HCT116 (cell line): ENCODE measurements around the gene FAR2. TPM values are rescaled to one million over a fixed set of nuclear protein-coding genes. Genes with fewer than 3 reads are reported as not detected.

Experiments used
- ATAC-seq: fragments of 200-7000 bp; cut with Tn5 transposase; 2 replicates; pipeline ENCODE4 v1.9.1; 2020; ENCODE audit warnings: mild to moderate bottlenecking, moderate library complexity
- BruUV-seq: library from RNA; stranded (reverse); fragments of 400-500 nt; replicated peaks from 2 replicates; lab custom pipeline; 2021; lab: Mats Ljungman, UMichigan
- CTCF ChIA-PET: fragments of 300-600 bp; sonication (Branson Sonifier 250); formaldehyde crosslinking; loops from one replicate; lab custom pipeline; 2021; ENCODE audit warnings: antibody characterized with exemption; lab: Charles Lee
- POLR2A ChIA-PET: fragments of 300-600, 350-600 bp; sonication (Branson Sonifier 250); formaldehyde crosslinking; loops from one replicate; lab custom pipeline; 2021; ENCODE audit warnings: antibody characterized with exemption; lab: Charles Lee
- RAD21 ChIA-PET, 2 experiments: fragments of 300-600 bp; sonication (Branson Sonifier 250); formaldehyde crosslinking; loops; one replicate each; lab custom pipeline; 2023; ENCODE audit warnings: low total read pairs in 2 of 2; ENCODE audit not compliant: uncharacterized antibody in 2 of 2, unreplicated experiment in 2 of 2, low non-redundant PET in 1 of 2; lab: Charles Lee
- DNase-seq: peaks from one replicate; pipeline ENCODE4 v3.0.0-alpha.2; 2010; ENCODE audit warnings: low read depth, low spot score
- H2AFZ ChIP-seq: fragments of 200-600 bp; shearing (Covaris generic), sonication (generic); 2 replicates; pipeline ENCODE4 v1.6.1; 2017; ENCODE audit warnings: low read depth, mixed run types, mixed read lengths, antibody characterized with exemption, low read length; ENCODE audit not compliant: poor library complexity, severe bottlenecking
- H3K27ac ChIP-seq: 2 replicates; pipeline ENCODE4 v1.5.1; 2012; ENCODE audit warnings: low read depth, low read length
- H3K27me3 ChIP-seq: fragments of 200-600 bp; sonication (generic); 2 replicates; pipeline ENCODE4 v1.6.1; 2016; ENCODE audit warnings: mixed run types, low read length, mixed read lengths; ENCODE audit not compliant: insufficient read depth
- H3K36me3 ChIP-seq, 2 experiments: fragments of 200-500 bp in 1 of 2; fragments of 200-600 bp in 1 of 2; sonication (Bioruptor generic) in 1 of 2; sonication (generic) in 1 of 2; 2 replicates each; pipeline versions ENCODE4 v1.5.1 to v1.6.1; 2014 to 2016; ENCODE audit warnings: low read length in 2 of 2, inconsistent platforms in 1 of 2, mixed read lengths in 1 of 2, mixed run types in 1 of 2; ENCODE audit not compliant: insufficient read depth in 2 of 2, control insufficient read depth in 1 of 2
- H3K4me1 ChIP-seq, 2 experiments: fragments of 200-600 bp in 1 of 2; sonication (generic) in 1 of 2; 2 replicates each; pipeline versions ENCODE4 v1.5.1 to v1.6.1; 2012 to 2017; ENCODE audit warnings: low read length in 2 of 2, inconsistent platforms in 1 of 2, mild to moderate bottlenecking in 1 of 2, mixed read lengths in 1 of 2, mixed run types in 1 of 2, moderate library complexity in 1 of 2; ENCODE audit not compliant: insufficient read depth in 2 of 2, control insufficient read depth in 1 of 2
- H3K4me2 ChIP-seq: fragments of 200-600 bp; sonication (generic); 2 replicates; pipeline ENCODE4 v1.6.1; 2017; ENCODE audit warnings: mixed run types, low read length, mixed read lengths
- H3K4me3 ChIP-seq, 2 experiments: fragments of 200-600 bp in 1 of 2; sonication (generic) in 1 of 2; replicated peaks in 1 of 2; 2 replicates each; pipeline ENCODE4 v1.5.1; 2011 to 2016; ENCODE audit warnings: low read length in 2 of 2, control low read depth in 1 of 2, low read depth in 1 of 2, mild to moderate bottlenecking in 1 of 2, mixed read lengths in 1 of 2, mixed run types in 1 of 2
- H3K79me2 ChIP-seq: fragments of 200-600 bp; sonication (generic); 2 replicates; pipeline ENCODE4 v1.6.1; 2017; ENCODE audit warnings: mild to moderate bottlenecking, mixed run types, low read length, moderate library complexity, mixed read lengths; ENCODE audit not compliant: insufficient read depth
- H3K9ac ChIP-seq: fragments of 200-600 bp; sonication (generic); 2 replicates; pipeline ENCODE4 v1.6.1; 2016; ENCODE audit warnings: low read length, mixed read lengths
- H3K9me2 ChIP-seq: fragments of 200-600 bp; sonication (generic), shearing (Covaris generic); 2 replicates; pipeline ENCODE4 v1.6.1; 2017; ENCODE audit warnings: mixed run types, mild to moderate bottlenecking, moderate library complexity; ENCODE audit not compliant: insufficient read depth
- H3K9me3 ChIP-seq, 2 experiments: fragments of 200-500 bp in 1 of 2; fragments of 200-600 bp in 1 of 2; sonication (Bioruptor generic) in 1 of 2; sonication (generic) in 1 of 2; 2 replicates each; pipeline ENCODE4 v1.6.1; 2014 to 2017; ENCODE audit warnings: low read length in 2 of 2, mixed read lengths in 2 of 2, inconsistent platforms in 1 of 2, low read depth in 1 of 2, mild to moderate bottlenecking in 1 of 2, mixed run types in 1 of 2, moderate library complexity in 1 of 2; ENCODE audit not compliant: control insufficient read depth in 1 of 2, insufficient read depth in 1 of 2
- H4K20me1 ChIP-seq: fragments of 200-600 bp; sonication (generic), shearing (Covaris generic); 2 replicates; pipeline ENCODE4 v1.6.1; 2017; ENCODE audit warnings: mixed run types, mild to moderate bottlenecking, moderate library complexity; ENCODE audit not compliant: insufficient read depth
- CBX3 ChIP-seq: IDR thresholded peaks from 2 replicates; pipeline ENCODE4 v1.6.1; 2012; ENCODE audit warnings: low read depth
- ELF1 ChIP-seq: IDR thresholded peaks from 2 replicates; pipeline ENCODE4 v1.6.1; 2012; ENCODE audit warnings: low read depth, borderline replicate concordance
- EZH2phosphoT487 ChIP-seq: fragments of 200-600 bp; IDR thresholded peaks from 2 replicates; pipeline ENCODE4 v1.6.1; 2018; ENCODE audit warnings: antibody characterized with exemption, borderline replicate concordance
- FOSL1 ChIP-seq: IDR thresholded peaks from 2 replicates; pipeline ENCODE4 v1.6.1; 2012; ENCODE audit warnings: low read depth
- POLR2A ChIP-seq: IDR thresholded peaks from 2 replicates; pipeline ENCODE4 v1.7.0; 2011; ENCODE audit warnings: borderline replicate concordance; ENCODE audit not compliant: insufficient read depth, insufficient read length; ENCODE audit errors: extremely low read depth
- POLR2AphosphoS5 ChIP-seq: IDR thresholded peaks from 2 replicates; pipeline ENCODE4 v1.6.1; 2011; ENCODE audit warnings: mild to moderate bottlenecking, low read depth, low read length, moderate library complexity
- REST ChIP-seq: IDR thresholded peaks from 2 replicates; pipeline ENCODE4 v1.6.1; 2012; ENCODE audit warnings: low read depth
- SIN3A ChIP-seq: IDR thresholded peaks from 2 replicates; pipeline ENCODE4 v1.6.1; 2012; ENCODE audit warnings: low read depth
- SRF ChIP-seq: IDR thresholded peaks from 2 replicates; pipeline ENCODE4 v1.6.1; 2012; ENCODE audit warnings: low read depth
- YY1 ChIP-seq: IDR thresholded peaks from 2 replicates; pipeline ENCODE4 v1.6.1; 2011; ENCODE audit warnings: low read length, low read depth, moderate library complexity, mild to moderate bottlenecking; ENCODE audit not compliant: insufficient replicate concordance; ENCODE audit errors: extremely low read depth
- ZFX ChIP-seq: fragments of 450-650 bp; IDR thresholded peaks from 2 replicates; pipeline ENCODE4 v1.6.1; 2017
- ZNF274 ChIP-seq: fragments of 200-500 bp; sonication (Bioruptor generic); IDR thresholded peaks from 2 replicates; pipeline ENCODE4 v1.6.1; 2014; ENCODE audit warnings: mild to moderate bottlenecking, low read depth, low read length, inconsistent platforms
- intact Hi-C: fragments of 100-400 bp; cut with micrococcal nuclease; formaldehyde crosslinking; loops from 2 replicates; pipeline ENCODE4 v1.10.0; 2022
- total RNA-seq: library from RNA; stranded (reverse); gene quantifications from one replicate; pipeline ENCODE4 v1.2.1, GENCODE V29; 2021; ENCODE audit not compliant: unreplicated experiment

The FAR2 gene
- total RNA-seq, 1 experiment from 2014 or later = 9.7 TPM

DNA sequence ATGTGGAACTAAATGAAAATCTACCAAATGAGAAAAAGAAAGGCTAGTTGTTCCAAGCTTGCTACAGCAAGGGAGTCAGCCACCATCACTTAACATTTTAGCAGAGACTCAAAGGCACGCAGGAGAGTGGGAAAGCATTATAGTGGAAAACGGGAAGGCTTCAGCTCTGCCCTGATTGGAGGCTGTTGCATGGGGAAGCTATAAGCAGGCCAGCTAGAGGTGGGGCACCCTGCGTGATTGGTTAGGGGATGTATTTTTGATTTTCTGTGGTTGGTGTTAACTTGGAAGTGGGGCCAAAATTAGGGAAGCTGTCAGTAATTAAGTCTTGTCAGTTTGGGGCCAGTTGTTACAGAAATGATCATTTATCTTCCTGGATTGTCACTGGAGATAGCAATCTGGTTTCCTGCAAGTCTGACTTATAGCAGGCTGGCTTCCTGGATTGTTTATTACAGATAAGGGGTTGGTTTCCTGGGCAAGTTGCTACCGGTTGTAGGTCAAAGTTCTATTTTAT, 93.9 kb downstream of the FAR2 start:
- no peaks in the 10 kb centered on the region for H3K36me3 ChIP-seq
- ChIA-PET POLR2A (no interaction called here), RAD21 (no interaction called here), CTCF (interaction anchor here (1.1 kb wide), 1 partner anchor 169 kb away, joined by 4 read pairs; no protein-coding TSS in a partner anchor)
- H3K79me2 ChIP-seq = no peaks in the 10 kb centered on the region
- no peaks in the 10 kb centered on the region for H3K9me2 ChIP-seq
- DNase-seq (no peak), ATAC-seq (no peak)
- no peaks in the 10 kb centered on the region for H3K9me3 ChIP-seq
- no peak for TF ChIP-seq FOSL1
- TF ChIP-seq ZNF274 = no peak
- TF ChIP-seq REST = no peak
- TF ChIP-seq ELF1 = no peak
- BruUV-seq = no TSS peak
- no peak overlapping the region for H3K9ac ChIP-seq
- H3K4me2 ChIP-seq = no peak overlapping the region
- no peaks in the 10 kb centered on the region for H4K20me1 ChIP-seq
- intact Hi-C loops = no loop called here
- H2AFZ ChIP-seq = no peak overlapping the region
- H3K4me1 ChIP-seq = peaks cover 3 to 22% of the 10 kb centered on the region in 2 experiments; a peak in 3 of 4 replicates
- H3K27me3 ChIP-seq = no peaks in the 10 kb centered on the region
- H3K4me3 ChIP-seq = no peak overlapping the region
- H3K27ac ChIP-seq = no peak overlapping the region

- CTCF ChIA-PET = no interaction called here
- H3K27me3 ChIP-seq = no peaks in the 10 kb centered on the region
- H3K4me2 ChIP-seq = no peak overlapping the region
- no peak overlapping the region for H3K9ac ChIP-seq
- DNase-seq (no peak), ATAC-seq (no peak)
- H3K4me1 ChIP-seq = peaks cover 3 to 18% of the 10 kb centered on the region in 2 experiments; a peak in 3 of 4 replicates
- no peaks in the 10 kb centered on the region for H3K36me3 ChIP-seq
- no peak overlapping the region for H2AFZ ChIP-seq
- H3K4me3 ChIP-seq = no peak overlapping the region
- POLR2A ChIA-PET = no interaction called here
- intact Hi-C loops = no loop called here
- H3K79me2 ChIP-seq = no peaks in the 10 kb centered on the region
- BruUV-seq = no TSS peak
- H4K20me1 ChIP-seq = no peaks in the 10 kb centered on the region
- H3K9me3 ChIP-seq = no peaks in the 10 kb centered on the region
- TF ChIP-seq SIN3A = no peak
- TF ChIP-seq SRF = no peak
- no peak for TF ChIP-seq YY1
- no peak for TF ChIP-seq POLR2AphosphoS5
- TF ChIP-seq ZFX = no peak
- TF ChIP-seq EZH2phosphoT487 = no peak
- TF ChIP-seq POLR2A = no peak
- no peak for TF ChIP-seq CBX3
- no peak overlapping the region for H3K27ac ChIP-seq
- H3K9me2 ChIP-seq = no peaks in the 10 kb centered on the region
- RAD21 ChIA-PET = no interaction called here
These were observed 95.2 kb downstream of the FAR2 start for GRCh38 chr12:29244159-29244765.
